NCI-H128 (cell line): Measurements from ENCODE around the gene ZSWIM6.

Experiments
- DNase-seq: peaks from one replicate; lab custom pipeline; 2025; ENCODE audit not compliant: unreplicated experiment; lab: John Stamatoyannopoulos, UW

The ZSWIM6 gene

GRCh38 chr5:61306531-61307131 is 25.4 kb upstream of the ZSWIM6 start:
- DNase-seq = no peak

- no peak for DNase-seq
Measured at GRCh38 chr5:61307191-61307590, 24.9 kb upstream of the ZSWIM6 start.

- DNase-seq = no peak
Measured at GRCh38 chr5:61307611-61308010, 24.4 kb upstream of the ZSWIM6 start.

- DNase-seq = no peak
Measured at GRCh38 chr5:61308712-61309111, 23.3 kb upstream of the ZSWIM6 start.

GRCh38 chr5:61309115-61309514 is 22.9 kb upstream of the ZSWIM6 start:
- DNase-seq = no peak

GRCh38 chr5:61311056-61311610 is 20.9 kb upstream of the ZSWIM6 start:
- DNase-seq = no peak

- DNase-seq = no peak
Measured at GRCh38 chr5:61311836-61312808, 19.9 kb upstream of the ZSWIM6 start.

- DNase-seq = no peak
Measured at GRCh38 chr5:61313960-61314681, 17.9 kb upstream of the ZSWIM6 start.

GRCh38 chr5:61318376-61318775 is 13.7 kb upstream of the ZSWIM6 start:
- no peak for DNase-seq

- DNase-seq = no peak
Measured at GRCh38 chr5:61319388-61320146, 12.5 kb upstream of the ZSWIM6 start.

GRCh38 chr5:61320860-61321259 is 11.2 kb upstream of the ZSWIM6 start:
- DNase-seq = no peak

GRCh38 chr5:61321669-61322068 is 10.4 kb upstream of the ZSWIM6 start:
- no peak for DNase-seq

GRCh38 chr5:61322738-61323725 is 9.0 kb upstream of the ZSWIM6 start:
- DNase-seq = no peak

- no peak for DNase-seq
Measured at GRCh38 chr5:61327760-61328753, 4.0 kb upstream of the ZSWIM6 start.

GRCh38 chr5:61328791-61329549 is 3.1 kb upstream of the ZSWIM6 start:
- DNase-seq = no peak

- DNase-seq = no peak
Measured at GRCh38 chr5:61329550-61330128, 2.4 kb upstream of the ZSWIM6 start.

- DNase-seq = no peak
Measured at GRCh38 chr5:61330341-61330844, 1.7 kb upstream of the ZSWIM6 start.
